Epithelial cell of prostate (primary cell): ENCODE data around the gene MOGAT1.
"Not testable (repeated sequence)": the region's sequence is repeated elsewhere in the genome, so short reads cannot be mapped to it uniquely, and the experiment has no call there.

Experiments used
- DNase-seq: peaks from one replicate; pipeline ENCODE4 v3.0.0-alpha.2; 2011; ENCODE audit warnings: low read depth, low spot score
- H3K27ac ChIP-seq: fragments of 450-650 bp; 2 replicates; pipeline ENCODE4 v1.5.1; 2017; ENCODE audit warnings: mild to moderate bottlenecking

The MOGAT1 gene

DNA sequence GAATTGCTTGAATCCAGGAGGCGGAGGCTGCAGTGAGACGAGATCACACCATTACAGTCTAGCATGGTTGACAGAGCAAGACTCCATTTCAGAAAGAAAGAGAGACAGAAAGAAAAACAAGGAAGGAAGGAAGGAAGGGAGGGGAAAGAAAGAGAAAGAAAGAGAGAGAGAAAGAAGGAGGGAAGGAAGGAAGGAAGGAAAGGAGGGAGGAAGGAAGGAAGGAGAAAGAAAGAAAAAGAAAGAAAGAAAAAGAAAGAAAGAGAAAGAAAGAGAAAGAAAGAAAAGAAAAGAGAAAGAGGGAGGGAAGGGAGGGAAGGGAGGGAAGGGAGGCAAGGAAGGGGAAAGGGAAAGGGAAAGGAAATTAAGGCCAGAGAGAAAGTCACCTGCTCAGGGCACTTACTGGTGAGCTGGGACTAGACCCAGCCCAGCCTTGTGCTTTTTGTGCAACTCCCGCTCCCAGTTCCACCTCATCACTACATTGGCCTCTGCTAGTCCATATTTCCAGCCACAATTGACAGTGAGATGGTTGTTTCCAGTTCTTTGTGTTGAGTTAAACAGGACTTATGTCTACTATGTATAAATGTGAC, 35.7 kb downstream of the MOGAT1 start:
- H3K27ac ChIP-seq, result peak overlapping the region; percentile 38
- no peak for DNase-seq

DNA sequence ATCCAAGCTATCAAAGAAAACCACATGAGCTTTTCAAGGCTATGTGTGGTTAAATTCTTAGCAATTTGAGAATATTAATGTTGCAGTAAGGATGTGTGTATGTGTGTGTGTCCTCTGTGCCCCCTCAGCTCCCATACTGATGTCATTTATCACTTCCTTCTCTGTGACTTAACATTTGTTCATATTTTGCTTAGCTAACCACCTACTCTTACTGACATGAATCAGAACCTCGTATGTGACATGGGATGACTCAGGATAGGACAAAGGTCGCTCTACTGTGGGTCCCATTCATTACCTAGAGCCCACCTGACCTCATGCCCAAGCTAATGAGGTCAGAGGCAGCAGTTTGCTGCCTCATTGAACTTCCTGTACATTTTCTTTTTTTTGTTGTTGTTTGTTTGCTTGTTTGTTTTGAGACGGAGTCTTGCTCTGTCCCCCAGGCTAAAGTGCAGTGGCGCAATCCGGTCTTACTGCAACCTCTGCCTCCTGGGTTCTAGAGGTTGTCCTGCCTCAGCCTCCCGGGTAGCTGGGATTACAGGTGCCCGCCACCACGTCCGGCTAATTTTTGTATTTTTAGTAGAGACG, 36.3 kb downstream of the MOGAT1 start:
- peak overlapping the region; percentile 38 for H3K27ac ChIP-seq
- DNase-seq, result peak; percentile 27

DNA sequence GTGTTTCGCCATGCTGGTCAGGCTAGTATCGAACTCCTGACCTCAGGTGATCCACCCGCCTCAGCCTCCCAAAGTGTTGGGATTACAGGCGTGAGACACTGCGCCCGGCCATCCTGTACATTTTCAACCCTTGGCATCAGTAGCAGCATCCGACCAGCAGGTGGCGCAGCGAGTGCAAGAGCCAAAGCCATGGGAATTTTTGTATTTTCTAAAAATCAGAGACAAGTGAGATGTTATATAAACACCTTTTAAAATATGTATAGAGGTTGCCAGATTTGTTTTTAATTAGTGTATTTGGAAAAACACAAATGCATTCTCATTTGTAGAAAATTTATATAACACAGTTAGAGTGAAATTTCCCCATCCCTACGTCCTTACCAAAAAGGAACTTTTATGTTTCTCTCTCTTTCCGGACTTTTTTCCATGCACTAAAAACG, 36.8 kb downstream of the MOGAT1 start:
- peak overlapping the region; percentile 38 for H3K27ac ChIP-seq
- DNase-seq, result no peak

DNA sequence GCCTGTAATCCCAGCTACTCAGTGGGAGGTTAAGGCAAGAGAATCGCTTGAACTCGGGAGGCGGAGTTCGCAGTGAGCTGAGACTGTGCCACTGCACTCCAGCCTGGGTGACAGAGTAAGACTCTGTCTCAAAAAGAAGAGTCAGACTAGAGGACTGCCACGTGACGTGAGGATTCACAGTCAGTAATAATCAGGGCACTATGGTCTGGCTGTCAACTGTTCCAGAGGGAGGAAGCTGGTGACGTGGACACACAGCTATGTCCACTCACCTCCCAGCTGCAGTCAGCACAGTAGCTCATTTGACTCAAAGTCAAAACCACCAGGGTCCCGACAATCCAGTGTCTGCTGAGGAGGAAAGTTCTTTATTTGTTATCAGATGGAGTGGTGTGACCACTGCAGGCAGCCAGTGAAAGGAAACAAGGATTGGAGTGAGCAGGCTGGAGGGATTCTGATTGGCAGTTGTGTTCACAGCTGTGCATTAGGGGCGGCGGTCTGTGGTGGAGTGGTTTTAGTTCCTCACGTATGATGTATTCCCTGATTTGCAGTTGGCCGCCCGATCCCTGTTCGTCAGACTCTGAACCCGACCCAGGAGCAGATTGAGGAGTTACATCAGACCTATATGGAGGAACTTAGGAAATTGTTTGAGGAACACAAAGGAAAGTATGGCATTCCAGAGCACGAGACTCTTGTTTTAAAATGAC, 37.9 kb downstream of the MOGAT1 start:
- DNase-seq, result no peak
- no peak overlapping the region for H3K27ac ChIP-seq

DNA sequence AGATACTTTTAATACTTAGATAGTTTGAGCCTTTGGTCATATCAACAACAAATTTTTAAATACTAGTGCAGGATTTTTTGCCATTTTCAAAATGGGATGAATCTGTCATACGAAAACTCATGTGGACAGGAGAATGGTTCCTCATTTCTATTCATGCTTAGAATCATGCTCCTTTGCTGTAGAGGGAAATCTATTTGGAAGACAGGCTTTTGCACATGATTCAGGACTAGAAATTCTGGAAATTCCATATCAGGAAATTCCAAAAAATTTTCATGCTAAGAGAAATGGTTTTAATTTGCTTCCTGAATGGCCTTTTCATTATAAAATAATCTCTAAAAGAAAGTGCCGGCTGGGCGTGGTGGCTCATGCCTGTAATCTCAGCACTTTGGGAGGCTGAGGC, 39.3 kb downstream of the MOGAT1 start:
- DNase-seq, result no peak
- H3K27ac ChIP-seq, result no peak overlapping the region

DNA sequence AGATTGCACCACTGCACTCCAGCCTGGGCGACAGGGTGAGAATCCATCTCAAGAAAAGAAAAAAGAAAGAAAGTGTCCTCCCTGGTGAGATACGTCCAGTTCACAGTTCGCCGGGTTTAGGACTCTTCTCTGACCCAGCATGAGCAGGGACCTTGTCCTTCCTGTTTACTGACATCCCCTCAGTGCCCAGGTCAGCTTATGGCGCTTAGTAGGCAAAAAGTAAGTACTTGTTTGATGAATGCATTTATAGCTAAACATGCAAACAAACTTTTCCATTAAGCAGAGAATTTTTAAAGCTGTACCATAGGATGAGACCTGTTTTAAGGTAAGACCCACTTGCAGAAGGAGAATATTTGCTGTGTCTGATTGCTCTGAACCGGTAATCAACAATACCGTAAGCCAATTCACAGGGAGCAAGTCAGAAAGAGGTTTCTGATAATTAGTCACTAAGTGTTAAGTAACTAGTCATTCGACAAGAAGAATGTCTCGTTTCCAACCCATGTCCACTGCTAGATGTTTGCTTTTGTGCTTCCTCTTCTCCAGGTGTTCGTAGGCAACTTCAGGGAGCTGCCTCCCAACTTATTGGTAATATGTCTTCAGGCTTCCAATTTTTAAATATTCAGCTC, 40.0 kb downstream of the MOGAT1 start:
- H3K27ac ChIP-seq, result no peak overlapping the region
- no peak for DNase-seq

DNA sequence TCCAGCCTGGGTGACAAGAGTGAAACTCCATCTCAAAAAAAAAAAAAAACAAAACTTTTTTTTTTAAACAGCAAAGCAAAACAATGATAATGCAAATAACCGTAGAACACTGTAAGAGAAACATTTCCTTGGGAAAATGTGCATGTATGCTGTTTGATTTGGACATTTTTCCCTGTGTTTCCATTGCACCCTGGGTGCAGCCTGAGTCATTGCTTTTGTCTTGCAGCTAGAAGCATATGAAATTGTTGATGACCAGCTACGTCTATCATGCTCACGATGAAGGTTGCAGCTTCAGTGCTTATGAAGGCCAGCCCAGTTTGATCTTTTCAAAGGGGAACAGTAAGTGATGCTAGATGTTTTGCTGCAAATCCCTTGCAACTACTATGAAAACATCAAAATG, 41.5 kb downstream of the MOGAT1 start:
- DNase-seq, result no peak
- no peak overlapping the region for H3K27ac ChIP-seq

DNA sequence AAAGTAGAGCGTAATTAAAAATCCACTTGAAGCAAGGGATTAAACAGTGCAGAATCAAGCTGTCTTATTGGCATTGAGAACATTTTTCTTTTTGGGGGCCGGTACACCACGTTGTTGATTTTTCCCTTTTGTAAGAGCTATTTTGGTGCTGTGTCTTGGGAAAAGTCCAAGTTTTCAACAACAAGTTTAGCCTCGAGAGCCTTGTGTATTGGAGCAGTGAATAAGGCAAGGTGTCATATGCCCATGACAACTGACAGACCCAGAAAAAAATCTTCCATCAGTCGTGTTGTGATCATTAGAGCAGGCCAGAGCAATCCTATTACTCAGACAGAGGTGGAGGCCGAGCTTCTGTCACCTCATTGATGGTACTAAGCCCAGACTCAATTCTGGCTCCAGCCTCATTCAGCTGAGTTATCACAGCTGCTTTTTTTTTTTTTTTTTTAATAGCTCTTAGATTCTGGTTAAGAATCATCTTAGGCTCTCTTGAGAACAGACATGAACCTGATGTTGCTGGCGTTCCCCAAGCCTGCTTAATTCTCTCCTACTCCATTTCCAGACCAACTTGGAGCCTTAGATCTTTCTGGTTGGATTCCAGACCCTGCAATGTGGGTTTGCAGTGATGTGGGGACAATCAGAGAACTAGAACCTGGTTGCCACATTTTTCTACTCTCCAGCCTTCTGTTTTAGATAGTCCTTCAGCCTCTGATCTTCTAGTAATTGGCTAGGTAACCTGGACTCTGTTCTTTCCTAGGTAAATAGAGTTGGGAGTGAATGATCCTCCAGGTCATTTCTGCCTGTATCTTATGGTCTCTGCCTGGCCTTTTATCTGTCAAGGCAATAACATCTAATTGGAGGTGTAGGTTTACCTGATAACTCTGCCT, 43.1 kb downstream of the MOGAT1 start:
- no peak for DNase-seq

DNA sequence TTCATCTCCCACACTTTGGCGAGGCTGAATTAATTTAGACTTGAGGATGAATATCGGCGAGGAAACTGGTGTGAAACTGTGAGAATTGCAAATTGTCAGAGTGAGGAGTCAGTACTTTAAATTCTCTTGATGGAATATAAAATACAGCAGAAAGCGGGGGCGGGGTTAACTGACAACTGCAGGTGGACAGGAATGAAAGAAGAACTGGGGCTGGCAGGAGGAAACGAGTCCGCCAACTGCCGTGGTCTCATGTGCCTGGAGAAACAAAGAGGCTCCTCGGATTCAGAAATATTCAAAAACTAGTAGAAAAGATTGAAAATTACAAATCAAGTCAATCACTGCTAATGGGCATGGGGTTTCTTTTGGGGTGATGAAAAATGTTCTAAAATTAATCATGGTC, 44.3 kb downstream of the MOGAT1 start:
- no peak for DNase-seq
- no peak overlapping the region for H3K27ac ChIP-seq

More for the DNA sequence above, 43.1 kb downstream of the MOGAT1 start:
- no peak overlapping the region for H3K27ac ChIP-seq

DNA sequence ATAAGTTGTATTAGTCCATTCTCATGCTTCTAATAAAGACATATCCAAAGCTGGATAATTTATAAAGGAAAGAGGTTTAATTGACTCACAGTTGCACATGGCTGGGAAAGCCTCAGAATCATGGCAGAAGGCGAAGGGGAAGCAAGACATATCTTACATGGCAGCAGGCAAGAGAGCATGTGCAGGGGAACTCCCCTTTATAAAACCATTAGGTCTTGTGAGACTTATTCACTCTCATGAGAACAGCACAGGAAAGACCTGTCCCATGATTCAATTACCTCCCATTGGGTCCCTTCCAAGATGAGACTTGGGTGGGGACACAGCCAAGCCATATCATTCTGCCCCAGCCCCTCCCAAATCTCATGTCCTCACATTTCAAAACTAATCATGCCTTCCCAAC, 48.3 kb downstream of the MOGAT1 start:
- H3K27ac ChIP-seq, DNase-seq: not testable (repeated sequence)

DNA sequence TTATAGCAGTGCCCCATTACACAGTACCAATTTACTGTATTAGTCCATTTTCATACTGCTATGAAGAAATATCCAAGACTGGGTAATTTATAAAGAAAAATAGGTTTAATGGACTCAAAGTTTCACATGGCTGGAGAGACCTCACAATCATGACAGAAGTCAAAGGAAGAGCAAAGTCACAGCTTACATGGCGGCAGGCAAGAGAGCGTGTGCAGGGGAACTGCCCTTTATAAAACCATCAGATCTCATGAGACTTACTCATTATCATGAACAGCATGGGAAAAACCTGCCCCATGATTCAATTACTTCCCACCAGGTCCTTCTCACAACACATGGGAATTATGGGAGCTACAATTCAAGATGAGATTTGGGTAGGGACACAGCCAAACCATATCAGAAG, 50.1 kb downstream of the MOGAT1 start:
- not testable (repeated sequence) for DNase-seq, H3K27ac ChIP-seq

DNA sequence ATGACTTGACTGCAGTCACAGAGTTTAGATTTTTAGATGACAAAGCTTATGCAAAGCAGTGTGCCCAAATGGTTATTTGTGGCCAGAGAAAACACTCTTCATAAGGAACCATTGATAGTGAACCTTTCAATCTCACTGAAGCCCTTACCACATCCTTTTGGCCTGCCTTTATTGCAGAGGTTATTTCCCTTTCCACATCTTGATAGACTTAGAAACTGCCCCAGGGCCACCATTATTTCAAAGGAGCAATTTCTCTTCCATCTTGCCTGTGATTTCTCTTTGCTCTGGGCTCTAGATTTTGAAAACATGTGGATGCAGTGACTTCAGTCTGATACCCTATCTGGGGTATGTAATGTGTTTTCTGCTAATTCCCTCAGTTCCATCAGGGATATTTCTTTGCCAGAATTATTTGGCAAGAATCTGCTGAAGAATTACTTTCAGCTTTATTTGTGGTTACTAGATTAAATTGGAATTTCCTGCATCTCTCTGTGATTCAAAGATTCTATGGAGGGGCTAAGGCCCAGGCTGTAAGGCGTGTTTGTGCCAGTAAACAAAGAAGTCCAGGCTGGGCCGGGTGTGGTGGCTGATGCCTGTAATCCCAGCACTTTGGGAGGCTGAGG, 51.0 kb downstream of the MOGAT1 start:
- no peak for DNase-seq

DNA sequence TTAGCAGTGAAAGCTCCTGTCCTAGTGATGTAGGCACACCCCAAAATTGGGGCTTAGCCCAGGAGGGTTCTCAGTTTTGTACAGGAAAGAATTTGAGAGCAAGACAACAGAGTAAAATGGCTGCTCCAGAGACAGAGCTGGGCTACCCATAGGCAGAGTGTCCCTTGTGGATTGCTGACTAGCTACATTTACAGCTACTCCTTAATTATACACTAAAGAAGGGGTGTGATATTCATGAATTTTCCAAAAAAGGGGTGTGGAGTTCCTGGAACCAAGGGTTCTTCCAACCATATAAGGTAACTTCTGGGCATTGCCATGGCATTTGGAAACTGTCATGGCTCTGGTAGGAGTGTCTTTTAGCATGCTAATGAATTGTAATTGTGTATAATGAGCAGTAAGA, 52.8 kb downstream of the MOGAT1 start:
- DNase-seq, result no peak
- no peak overlapping the region for H3K27ac ChIP-seq

More for the DNA sequence above, 51.0 kb downstream of the MOGAT1 start:
- H3K27ac ChIP-seq, result no peak overlapping the region

DNA sequence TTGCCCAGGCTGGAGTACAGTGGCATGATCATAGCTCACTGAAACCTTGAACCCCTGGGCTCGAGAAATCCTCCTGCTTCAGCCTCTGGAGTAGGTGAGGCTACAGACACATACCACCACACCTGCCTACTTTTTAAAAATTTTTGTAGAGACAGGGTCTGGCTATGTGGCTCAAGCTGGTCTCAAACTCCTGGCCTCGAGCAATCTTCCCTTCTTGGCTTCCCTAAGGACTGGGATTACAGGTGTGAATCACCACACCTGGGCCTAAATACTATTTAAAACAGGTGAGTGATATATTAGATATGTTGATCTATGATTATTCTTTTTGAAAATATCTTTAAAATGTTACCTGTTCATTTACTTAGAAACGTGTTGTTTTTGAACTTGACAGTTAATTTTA, 57.2 kb downstream of the MOGAT1 start:
- DNase-seq, result no peak
- no peak overlapping the region for H3K27ac ChIP-seq

DNA sequence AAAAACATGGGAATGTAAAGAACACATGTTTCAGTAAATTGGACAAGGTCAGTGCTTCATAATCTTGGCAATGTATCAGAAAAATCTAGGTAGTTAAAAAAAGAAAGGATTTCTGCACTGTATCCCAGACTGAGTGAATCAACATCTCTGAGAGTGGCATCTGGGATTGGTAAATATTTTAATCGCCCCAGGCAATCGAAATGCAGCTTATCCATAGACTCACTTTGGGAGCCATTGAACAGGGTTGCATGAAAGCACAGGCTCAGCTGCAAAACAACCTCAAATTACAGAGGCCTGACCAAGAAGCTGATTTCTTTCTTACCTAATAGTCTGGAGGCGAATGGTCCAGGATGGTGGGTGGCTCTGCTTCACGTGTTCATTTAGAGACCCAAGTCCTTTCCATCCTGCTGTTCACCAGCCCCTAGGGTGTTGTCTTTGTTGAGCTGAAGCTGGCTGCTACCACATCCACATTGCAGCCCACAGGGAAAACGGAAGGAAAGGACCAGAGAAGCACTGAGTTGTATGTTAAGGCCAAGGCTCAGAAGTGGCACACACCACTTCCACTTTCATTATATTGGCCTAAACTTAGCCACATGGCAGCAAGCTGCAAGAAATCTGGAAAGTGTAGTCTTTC, 59.0 kb downstream of the MOGAT1 start:
- DNase-seq, result no peak
- no peak overlapping the region for H3K27ac ChIP-seq

DNA sequence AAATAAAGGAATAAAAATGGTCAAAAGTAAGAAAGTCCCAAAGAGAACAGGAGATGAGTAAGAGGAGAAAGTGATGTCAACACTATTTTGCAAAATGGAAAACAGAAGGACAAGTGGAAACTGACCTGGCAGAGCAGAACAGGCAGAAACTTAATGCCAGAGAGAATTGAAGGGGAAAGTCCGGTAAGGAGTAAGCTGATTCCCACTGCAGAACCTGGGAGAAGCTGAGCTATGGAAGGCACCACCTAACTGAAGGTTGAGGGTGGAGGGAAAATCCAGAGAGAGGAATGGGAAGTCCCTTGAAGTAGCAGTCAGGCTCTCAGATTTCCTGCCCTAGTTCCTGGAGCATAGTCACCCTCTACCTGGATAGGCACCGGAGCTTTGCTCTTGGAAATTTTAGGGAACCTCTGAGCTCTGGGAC, 59.8 kb downstream of the MOGAT1 start:
- no peak for DNase-seq
- H3K27ac ChIP-seq, result no peak overlapping the region

DNA sequence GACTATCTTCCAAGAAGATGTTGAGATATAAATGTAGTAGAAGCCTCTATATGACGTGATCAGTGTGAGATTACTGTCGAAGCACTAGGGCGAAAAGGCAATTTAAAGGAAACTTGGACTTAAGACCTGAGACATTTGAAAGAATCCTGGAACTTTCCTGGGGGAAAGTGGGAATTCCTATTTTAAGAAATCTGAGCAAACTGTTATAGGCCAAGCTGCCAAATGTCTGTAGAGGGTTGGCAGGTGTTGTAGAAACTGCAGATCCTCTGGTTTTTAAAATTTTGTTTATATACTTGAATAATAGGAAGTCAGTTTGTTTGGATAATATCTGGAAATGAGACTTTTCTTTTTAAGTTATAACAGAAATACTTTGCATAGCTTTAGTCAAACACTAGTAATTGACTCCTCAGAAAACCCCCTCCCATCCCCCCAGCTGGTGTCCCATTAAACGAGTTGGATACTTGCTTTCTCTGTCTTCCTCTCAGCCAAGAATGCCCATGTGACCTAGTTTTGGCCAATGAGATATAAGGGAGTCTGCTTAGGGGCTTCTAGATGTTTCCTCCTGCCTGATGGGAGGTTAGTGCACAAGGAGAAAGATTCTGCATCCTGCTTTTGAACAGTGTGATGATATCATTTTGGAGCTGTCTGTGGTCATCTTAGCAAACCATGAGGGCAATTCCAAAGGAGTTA, 61.2 kb downstream of the MOGAT1 start:
- no peak for DNase-seq
- H3K27ac ChIP-seq, result no peak overlapping the region

DNA sequence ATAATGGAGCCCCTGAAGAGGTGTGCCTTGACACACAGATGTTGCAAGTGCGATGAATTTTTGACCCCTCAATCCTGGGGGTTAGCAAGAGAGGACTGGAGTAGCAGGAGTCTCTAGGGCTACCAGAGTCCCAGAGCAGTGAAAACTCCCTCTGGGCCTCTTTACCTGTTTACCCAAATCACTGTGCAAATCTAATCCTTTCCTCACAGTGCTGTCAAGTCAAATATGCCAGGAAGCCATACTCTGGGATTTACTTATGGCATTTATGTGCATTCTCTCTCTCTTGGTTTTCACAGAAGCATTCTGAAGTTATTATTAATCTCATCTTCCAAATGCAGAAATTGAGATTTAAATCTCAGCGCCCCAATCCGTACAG, 62.0 kb downstream of the MOGAT1 start:
- DNase-seq, result no peak
- H3K27ac ChIP-seq, result no peak overlapping the region
